ENCODE measurements around the gene TREX2.

DNA sequence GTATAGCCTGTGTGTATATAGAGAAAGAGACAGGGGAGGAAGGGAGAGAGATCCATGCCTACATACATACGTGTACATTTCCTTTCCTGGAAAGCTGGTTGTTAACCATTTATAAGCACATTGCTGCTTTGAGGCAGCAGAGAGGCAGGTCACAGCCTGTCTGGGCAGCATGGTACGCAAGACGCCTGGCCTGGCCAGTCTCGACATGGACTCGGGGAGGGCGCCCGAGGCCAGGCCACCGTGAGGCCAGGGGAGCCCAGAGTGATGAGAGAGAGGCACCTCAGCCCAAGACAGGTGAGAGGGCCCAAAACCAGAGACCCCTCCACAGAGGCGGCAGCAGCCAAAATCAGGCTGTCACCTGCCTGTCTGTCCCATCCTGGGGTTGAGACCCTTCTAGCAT, 3.9 kb downstream of the TREX2 start:
- no peak for TF ChIP-seq CTCF (IDR thresholded peaks at IDR 0.05)
- TF ChIP-seq EP300 (IDR thresholded peaks at IDR 0.05): no peak
- TF ChIP-seq POLR2A (IDR thresholded peaks at IDR 0.05): no peak
- TF ChIP-seq POLR2AphosphoS5 (IDR thresholded peaks at IDR 0.05): no peak
